ENCODE data around the gene EPHB3. TPM values are rescaled to one million over a fixed set of nuclear protein-coding genes. Genes with fewer than 3 reads are reported as not detected.

EPHB3 gene
- total RNA-seq, 2 donors from 2014 or later = 7.9 to 10.1 TPM

GRCh38 chr3:184549796-184550577, 11.6 kb upstream of the EPHB3 start:
- Histone ChIP-seq H3K27ac (no peak overlapping the region), H3K27me3 (no peaks in the 10 kb centered on the region), H3K4me3 (no peak overlapping the region), H3K4me1 (peaks cover 10% of the 10 kb centered on the region), H3K36me3 (replicated peaks in 1 of 2; ENCODE audit: insufficient read depth in 1 of 2, low read depth in 2 of 2) (no peaks in the 10 kb centered on the region), H3K9me3 (no peaks in the 10 kb centered on the region)
- WGBS, 2 donors = 56 to 67% methylated on average over 15 of the region's 15 CpGs
- intact Hi-C loops (cut with DNase I) = loop anchor here (10.0 kb wide), 1 partner anchor 655 kb away; no protein-coding TSS in a partner anchor
- TF ChIP-seq POLR2A (IDR thresholded peaks at IDR 0.05) (no peak), CTCF (IDR thresholded peaks at IDR 0.05) (no peak)
- peak in 3 of 4 donors; percentile 51 to 54 (median 53) for DNase-seq
- peak; percentile 70 for ATAC-seq

GRCh38 chr3:184551103-184551502, 10.5 kb upstream of the EPHB3 start:
- ATAC-seq = no peak
- H3K9me3 ChIP-seq = no peaks in the 10 kb centered on the region
- DNase-seq = no peak
- intact Hi-C loops (cut with DNase I) = no loop called here
- peaks cover 10% of the 10 kb centered on the region for H3K4me1 ChIP-seq
- H3K36me3 ChIP-seq (replicated peaks in 1 of 2; ENCODE audit: insufficient read depth in 1 of 2, low read depth in 2 of 2) = no peaks in the 10 kb centered on the region
- H3K4me3 ChIP-seq = no peak overlapping the region
- no peak overlapping the region for H3K27ac ChIP-seq
- H3K27me3 ChIP-seq = no peaks in the 10 kb centered on the region
- TF ChIP-seq CTCF (IDR thresholded peaks at IDR 0.05) (no peak), POLR2A (IDR thresholded peaks at IDR 0.05) (no peak)
- 80 to 84% methylated on average over 3 to 8 of the region's 8 CpGs for WGBS, 2 donors

- TF ChIP-seq CTCF (IDR thresholded peaks at IDR 0.05) = no peak
- TF ChIP-seq POLR2A (IDR thresholded peaks at IDR 0.05) = no peak
- intact Hi-C loops (cut with DNase I) = no loop called here
- DNase-seq (no peak), ATAC-seq (no peak)
- no peaks in the 10 kb centered on the region for H3K36me3 ChIP-seq (replicated peaks in 1 of 2; ENCODE audit: insufficient read depth in 1 of 2, low read depth in 2 of 2)
- no peak overlapping the region for H3K4me3 ChIP-seq
- WGBS, 2 donors = 74 to 84% methylated on average over 12 of the region's 12 CpGs
- peaks cover 10% of the 10 kb centered on the region for H3K4me1 ChIP-seq
- no peaks in the 10 kb centered on the region for H3K27me3 ChIP-seq
- H3K27ac ChIP-seq = no peak overlapping the region
- H3K9me3 ChIP-seq = no peaks in the 10 kb centered on the region
Observed at GRCh38 chr3:184551614-184552256, 9.8 kb upstream of the EPHB3 start.

GRCh38 chr3:184552296-184552695, 9.3 kb upstream of the EPHB3 start:
- TF ChIP-seq CTCF (IDR thresholded peaks at IDR 0.05) = no peak
- no peak for TF ChIP-seq POLR2A (IDR thresholded peaks at IDR 0.05)
- intact Hi-C loops (cut with DNase I) = no loop called here
- WGBS, 2 donors = 70 to 91% methylated on average over 6 of the region's 6 CpGs

More at GRCh38 chr3:184552296-184552695, 9.3 kb upstream of the EPHB3 start:
- DNase-seq (no peak), ATAC-seq (no peak)
- Histone ChIP-seq H3K9me3 (no peaks in the 10 kb centered on the region), H3K4me3 (no peak overlapping the region), H3K27me3 (no peaks in the 10 kb centered on the region), H3K27ac (no peak overlapping the region), H3K36me3 (replicated peaks in 1 of 2; ENCODE audit: insufficient read depth in 1 of 2, low read depth in 2 of 2) (no peaks in the 10 kb centered on the region), H3K4me1 (peaks cover 10% of the 10 kb centered on the region)
